Gastrocnemius medialis (tissue), 4 donors: ENCODE data around the gene RPAP2. TPM values are rescaled to one million over a fixed set of nuclear protein-coding genes. Genes with fewer than 3 reads are reported as not detected.
"Not testable (repeated sequence)": the region's sequence is repeated elsewhere in the genome, so short reads cannot be mapped to it uniquely, and the experiment has no call there.

ENCODE experiments used
- ATAC-seq, 2 donors: fragments of 150-250 bp; one replicate each; pipeline ENCODE4 v1.9.1; 2016
- DNase-seq, 2 donors: peaks; one replicate each; pipeline ENCODE4 v3.0.0-alpha.2; 2019
- H3K27ac ChIP-seq, 4 donors: fragments of 200-600 bp; sonication (generic); 1 replicate in 1 of 4; 2 replicates in 3 of 4; pipeline ENCODE4 v1.5.1; 2016 to 2018; ENCODE audit warnings: mild to moderate bottlenecking in 2 of 4, moderate library complexity in 1 of 4
- H3K27me3 ChIP-seq, 3 donors: fragments of 200-600 bp; sonication (generic) in 2 of 3; 1 replicate in 1 of 3; 2 replicates in 2 of 3; pipeline versions ENCODE4 v1.5.1 to v1.6.0; 2016 to 2019; ENCODE audit warnings: mild to moderate bottlenecking in 1 of 3, moderate library complexity in 1 of 3
- H3K36me3 ChIP-seq, 2 donors: fragments of 200-600 bp; sonication (generic) in 1 of 2; one replicate each; pipeline ENCODE4 v1.5.1; 2017 to 2018
- H3K4me1 ChIP-seq, 2 donors: fragments of 200-600 bp; sonication (generic) in 1 of 2; one replicate each; pipeline ENCODE4 v1.5.1; 2016 to 2017; ENCODE audit warnings: mild to moderate bottlenecking in 2 of 2
- H3K4me3 ChIP-seq, 4 donors: fragments of 200-600 bp; sonication (generic) in 3 of 4; 1 replicate in 1 of 4; 2 replicates in 3 of 4; pipeline ENCODE4 v1.5.1; 2016 to 2019; ENCODE audit warnings: mild to moderate bottlenecking in 2 of 4
- H3K9me3 ChIP-seq, 3 donors: fragments of 200-600 bp; sonication (generic) in 2 of 3; 1 replicate in 1 of 3; 2 replicates in 2 of 3; pipeline ENCODE4 v1.5.1; 2016 to 2019
- POLR2A ChIP-seq, 2 donors: fragments of 450-650 bp; IDR thresholded peaks; one replicate each; pipeline ENCODE4 v1.6.1; 2017; ENCODE audit warnings: antibody characterized with exemption in 2 of 2, mild to moderate bottlenecking in 2 of 2, moderate library complexity in 2 of 2
- in situ Hi-C, 4 donors: fragments of 200-750 bp; cut with MboI; loops; one replicate each; pipeline versions ENCODE4 v1.15.0 to v1.8.0; 2017; ENCODE audit warnings: low sequenced_read_pairs in 4 of 4
- intact Hi-C: fragments of 100-400 bp; cut with DNase I; formaldehyde crosslinking; loops from one replicate; pipeline ENCODE4 v1.15.1; 2023; ENCODE audit warnings: low total_unique reads
- total RNA-seq, 4 donors: library from RNA; depleted of rRNA; stranded (reverse); fragments of >200 nt; gene quantifications; one replicate each; pipeline versions ENCODE4 v1.1.0 to v1.2.3, GENCODE V29; 2016
- TF ChIP-seq, protein P1 (sequence below), 5 experiments: fragments of 450-650 bp in 3 of 5; fragments of 200-600 bp in 2 of 5; sonication (generic) in 2 of 5; IDR thresholded peaks in 4 of 5; conservative IDR thresholded peaks in 1 of 5; 1 replicate in 4 of 5; 2 replicates in 1 of 5; pipeline ENCODE4 v1.5.1; 2016 to 2019; ENCODE audit warnings: antibody characterized with exemption in 5 of 5, mild to moderate bottlenecking in 3 of 5, moderate library complexity in 3 of 5

Gene RPAP2
- total RNA-seq, 4 donors from 2014 or later, result 11.4 to 19.1 (median 14.7) TPM

DNA sequence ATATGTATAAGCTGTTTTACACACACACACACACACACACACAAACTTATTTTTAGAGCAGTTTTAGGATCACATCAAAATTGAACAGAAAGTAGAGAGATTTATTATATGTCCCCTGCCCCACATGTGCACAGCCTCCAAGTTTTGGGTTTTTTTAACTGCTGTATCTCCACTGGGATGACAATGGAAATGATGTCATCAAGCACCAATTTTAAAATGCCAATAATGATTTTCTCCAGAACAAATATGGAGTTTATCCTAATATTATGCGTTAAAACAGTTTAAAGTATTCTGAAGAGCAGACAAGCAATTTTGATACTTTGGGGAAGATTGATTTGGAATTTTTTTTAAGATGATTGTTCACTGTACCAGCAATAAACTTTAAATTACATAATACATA is 131.2 kb downstream of the RPAP2 start:
- intact Hi-C loops (no loop called here), in situ Hi-C loops (no loop called here)
- TF ChIP-seq POLR2A (IDR thresholded peaks at IDR 0.05), result no peak
- TF ChIP-seq, protein P1, sequence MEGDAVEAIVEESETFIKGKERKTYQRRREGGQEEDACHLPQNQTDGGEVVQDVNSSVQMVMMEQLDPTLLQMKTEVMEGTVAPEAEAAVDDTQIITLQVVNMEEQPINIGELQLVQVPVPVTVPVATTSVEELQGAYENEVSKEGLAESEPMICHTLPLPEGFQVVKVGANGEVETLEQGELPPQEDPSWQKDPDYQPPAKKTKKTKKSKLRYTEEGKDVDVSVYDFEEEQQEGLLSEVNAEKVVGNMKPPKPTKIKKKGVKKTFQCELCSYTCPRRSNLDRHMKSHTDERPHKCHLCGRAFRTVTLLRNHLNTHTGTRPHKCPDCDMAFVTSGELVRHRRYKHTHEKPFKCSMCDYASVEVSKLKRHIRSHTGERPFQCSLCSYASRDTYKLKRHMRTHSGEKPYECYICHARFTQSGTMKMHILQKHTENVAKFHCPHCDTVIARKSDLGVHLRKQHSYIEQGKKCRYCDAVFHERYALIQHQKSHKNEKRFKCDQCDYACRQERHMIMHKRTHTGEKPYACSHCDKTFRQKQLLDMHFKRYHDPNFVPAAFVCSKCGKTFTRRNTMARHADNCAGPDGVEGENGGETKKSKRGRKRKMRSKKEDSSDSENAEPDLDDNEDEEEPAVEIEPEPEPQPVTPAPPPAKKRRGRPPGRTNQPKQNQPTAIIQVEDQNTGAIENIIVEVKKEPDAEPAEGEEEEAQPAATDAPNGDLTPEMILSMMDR (IDR thresholded peaks at IDR 0.05 in 4 of 5, conservative IDR thresholded peaks at IDR 0.05 in 1 of 5), result no peak
- H3K27ac ChIP-seq, result no peak overlapping the region
- H3K27me3 ChIP-seq, result no peaks in the 10 kb centered on the region
- H3K36me3 ChIP-seq, result no peaks in the 10 kb centered on the region
- H3K4me1 ChIP-seq, result no peaks in the 10 kb centered on the region
- no peak overlapping the region for H3K4me3 ChIP-seq
- H3K9me3 ChIP-seq, result no peaks in the 10 kb centered on the region
- ATAC-seq (no peak), DNase-seq (no peak)

DNA sequence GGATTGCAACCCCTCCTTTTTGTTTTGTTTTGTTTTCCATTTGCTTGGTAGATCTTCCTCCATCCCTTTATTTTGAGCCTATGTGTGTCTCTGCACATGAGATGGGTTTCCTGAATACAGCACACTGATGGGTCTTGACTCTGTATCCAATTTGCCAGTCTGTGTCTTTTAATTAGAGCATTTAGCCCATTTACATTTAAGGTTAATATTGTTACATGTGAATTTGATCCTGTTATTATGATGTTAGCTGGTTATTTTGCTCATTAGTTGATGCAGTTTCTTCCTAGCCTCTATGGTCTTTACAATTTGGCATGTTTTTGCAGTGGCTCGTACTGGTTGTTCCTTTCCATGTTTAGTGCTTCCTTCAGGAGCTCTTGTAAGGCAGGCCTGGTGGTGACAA is 135.7 kb downstream of the RPAP2 start:
- ATAC-seq, H3K27ac ChIP-seq, H3K4me3 ChIP-seq, H3K4me1 ChIP-seq, DNase-seq, H3K27me3 ChIP-seq, H3K36me3 ChIP-seq, in situ Hi-C loops, H3K9me3 ChIP-seq, intact Hi-C loops: not testable (repeated sequence)

DNA sequence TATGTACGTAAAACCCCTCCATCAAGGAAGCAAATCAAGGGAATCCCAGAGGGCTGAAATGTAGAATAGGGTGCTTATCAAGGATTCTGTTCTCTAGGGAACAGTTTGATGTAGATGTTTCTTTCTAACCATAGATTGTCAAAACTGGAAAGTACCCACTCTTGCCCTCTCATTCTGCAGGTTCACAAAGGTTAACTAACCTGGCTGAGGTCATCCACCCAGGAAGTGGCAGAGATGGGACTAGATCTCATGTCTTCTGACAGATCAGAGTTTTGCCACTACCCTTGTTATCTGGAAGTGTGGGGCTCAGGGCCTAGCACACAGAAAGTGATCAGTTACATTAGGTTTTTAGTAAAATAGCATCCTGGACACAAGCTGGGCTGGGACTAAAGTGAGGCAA is 140.4 kb downstream of the RPAP2 start:
- DNase-seq (no peak), ATAC-seq (no peak)
- Histone ChIP-seq H3K36me3 (no peaks in the 10 kb centered on the region), H3K4me3 (no peak overlapping the region), H3K4me1 (no peaks in the 10 kb centered on the region), H3K27me3 (no peaks in the 10 kb centered on the region), H3K9me3 (no peaks in the 10 kb centered on the region), H3K27ac (no peak overlapping the region)
- in situ Hi-C loops, result no loop called here
- intact Hi-C loops, result no loop called here
- TF ChIP-seq, protein P1 (IDR thresholded peaks at IDR 0.05 in 4 of 5, conservative IDR thresholded peaks at IDR 0.05 in 1 of 5), result no peak
- TF ChIP-seq POLR2A (IDR thresholded peaks at IDR 0.05), result no peak

DNA sequence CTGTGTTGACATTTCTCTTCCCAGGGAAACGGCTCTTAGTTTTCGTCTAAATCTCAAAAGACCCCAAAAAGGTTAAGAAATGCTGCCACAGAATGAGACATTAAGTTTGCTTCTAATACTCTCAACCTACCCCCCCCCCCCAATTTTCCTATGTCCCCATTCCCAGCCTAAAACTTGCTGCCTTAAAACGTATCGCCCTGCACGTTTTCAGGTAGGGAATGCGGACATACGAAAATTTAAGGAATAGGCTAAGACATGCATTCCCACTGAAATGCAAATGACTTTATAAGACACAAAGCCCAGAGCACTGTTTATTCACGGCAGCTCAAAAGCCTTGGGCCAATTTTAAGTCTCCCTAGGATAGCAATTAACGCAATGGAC is 142.4 kb downstream of the RPAP2 start:
- Histone ChIP-seq H3K4me1 (no peaks in the 10 kb centered on the region), H3K4me3 (no peak overlapping the region), H3K36me3 (no peaks in the 10 kb centered on the region), H3K27me3 (no peaks in the 10 kb centered on the region), H3K27ac (no peak overlapping the region), H3K9me3 (no peaks in the 10 kb centered on the region)
- TF ChIP-seq, protein P1 (IDR thresholded peaks at IDR 0.05 in 4 of 5, conservative IDR thresholded peaks at IDR 0.05 in 1 of 5), result no peak
- TF ChIP-seq POLR2A (IDR thresholded peaks at IDR 0.05), result no peak
- ATAC-seq (no peak), DNase-seq (no peak)
- intact Hi-C loops (no loop called here), in situ Hi-C loops (no loop called here)

DNA sequence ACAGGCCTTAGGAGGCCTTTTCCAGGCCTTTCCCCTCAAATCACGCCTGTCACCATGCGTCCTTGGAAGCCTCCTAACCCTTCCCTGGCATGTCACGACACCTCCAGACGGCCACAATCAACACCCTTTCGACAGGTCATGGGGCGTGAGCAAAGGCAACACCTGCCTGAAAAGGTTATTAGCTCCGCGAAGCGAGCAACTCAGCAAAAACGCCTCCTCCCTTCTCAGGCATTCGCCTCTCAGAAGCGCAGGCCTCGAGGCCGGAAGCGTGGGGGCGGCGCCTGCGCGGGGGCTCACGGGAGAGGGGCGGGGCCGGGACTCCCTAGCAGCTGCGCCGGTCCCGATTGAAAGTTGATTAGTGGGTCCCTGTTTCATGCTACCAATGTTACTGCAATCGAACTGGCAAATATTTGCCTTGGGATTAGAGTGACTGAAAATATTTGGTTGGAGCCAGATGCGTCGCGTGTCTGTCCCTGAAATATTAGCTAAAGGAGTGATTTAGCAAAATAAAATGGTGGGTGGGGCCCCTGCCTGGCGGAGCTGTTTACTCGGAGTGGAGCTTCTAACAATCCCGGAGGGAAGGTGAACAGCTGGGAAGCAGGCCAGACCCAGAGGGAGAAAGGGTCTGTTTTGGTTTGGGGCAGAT is 143.0 kb downstream of the RPAP2 start:
- ATAC-seq, result no peak
- TF ChIP-seq, protein P1 (IDR thresholded peaks at IDR 0.05 in 4 of 5, conservative IDR thresholded peaks at IDR 0.05 in 1 of 5), result no peak
- TF ChIP-seq POLR2A (IDR thresholded peaks at IDR 0.05), result no peak
- no peak overlapping the region for H3K4me3 ChIP-seq
- no peak overlapping the region for H3K27ac ChIP-seq
- H3K27me3 ChIP-seq, result no peaks in the 10 kb centered on the region
- no peaks in the 10 kb centered on the region for H3K36me3 ChIP-seq
- H3K4me1 ChIP-seq, result no peaks in the 10 kb centered on the region
- in situ Hi-C loops (no loop called here), intact Hi-C loops (no loop called here)
- no peak for DNase-seq
- no peaks in the 10 kb centered on the region for H3K9me3 ChIP-seq
